Body of pancreas (tissue), 4 donors: ENCODE data around the gene SYCP2. TPM values are rescaled to one million over a fixed set of nuclear protein-coding genes. Genes with fewer than 3 reads are reported as not detected.

Source experiments
- ATAC-seq: fragments of 150-250 bp; one replicate; pipeline ENCODE4 v1.9.1; 2016
- DNase-seq, 4 donors: peaks; one replicate each; pipeline ENCODE4 v3.0.0-alpha.2; 2019
- H3K27ac ChIP-seq, 4 donors: fragments of 200-600 bp; sonication (generic); 1 replicate in 3 of 4; 2 replicates in 1 of 4; pipeline versions ENCODE4 v1.5.1 to v1.6.1; 2016 to 2019; ENCODE audit warnings: mild to moderate bottlenecking in 1 of 4, mixed read lengths in 1 of 4, moderate library complexity in 1 of 4
- H3K27me3 ChIP-seq, 2 donors: fragments of 200-600 bp; sonication (generic); one replicate each; pipeline ENCODE4 v1.6.0; 2016; ENCODE audit warnings: mild to moderate bottlenecking in 1 of 2
- H3K36me3 ChIP-seq, 2 donors: fragments of 200-600 bp; sonication (generic); replicated peaks in 1 of 2; 2 replicates each; pipeline ENCODE4 v1.5.1; 2016; ENCODE audit warnings: low read depth in 2 of 2; ENCODE audit not compliant: insufficient read depth in 1 of 2
- H3K4me1 ChIP-seq: fragments of 200-600 bp; sonication (generic); one replicate; pipeline ENCODE4 v1.6.0; 2016
- H3K4me3 ChIP-seq, 2 donors: fragments of 200-600 bp; sonication (generic); 1 replicate in 1 of 2; 2 replicates in 1 of 2; pipeline ENCODE4 v1.5.1; 2016 to 2019
- H3K9me3 ChIP-seq, 3 donors: fragments of 200-600 bp; sonication (generic); 1 replicate in 2 of 3; 2 replicates in 1 of 3; pipeline ENCODE4 v1.5.1; 2016
- CTCF ChIP-seq, 7 experiments: fragments of 450-650 bp in 4 of 7; fragments of 200-600 bp in 3 of 7; sonication (generic) in 3 of 7; IDR thresholded peaks; one replicate each; pipeline ENCODE4 v1.5.1; 2016 to 2019; ENCODE audit warnings: antibody characterized with exemption in 7 of 7
- POLR2A ChIP-seq, 3 donors: fragments of 450-650 bp; IDR thresholded peaks; one replicate each; pipeline ENCODE4 v1.6.1; 2016; ENCODE audit warnings: antibody characterized with exemption in 3 of 3, mild to moderate bottlenecking in 2 of 3
- WGBS, 2 donors: methylation state at CpG; one replicate each; pipeline ENCODE4 v1.1.5; 2017; 5-methylcytosine and 5-hydroxymethylcytosine counted together
- intact Hi-C: fragments of 100-400 bp; cut with DNase I; formaldehyde crosslinking; loops from one replicate; pipeline ENCODE4 v1.15.1; 2023
- total RNA-seq, 2 donors: library from RNA; depleted of rRNA; stranded (reverse); fragments of >200 nt; gene quantifications; one replicate each; pipeline ENCODE4 v1.1.0, GENCODE V29; 2016

The SYCP2 gene
- total RNA-seq, 2 donors from 2014 or later: 3.6 to 15.3 TPM

GRCh38 chr20:59888050-59888449 is 45.4 kb downstream of the SYCP2 start:
- TF ChIP-seq POLR2A (IDR thresholded peaks at IDR 0.05): no peak
- no peak for TF ChIP-seq CTCF (IDR thresholded peaks at IDR 0.05)
- Histone ChIP-seq H3K36me3 (no peaks in the 10 kb centered on the region), H3K4me3 (no peak overlapping the region), H3K27ac (no peak overlapping the region), H3K27me3 (no peaks in the 10 kb centered on the region), H3K9me3 (no peaks in the 10 kb centered on the region), H3K4me1 (no peaks in the 10 kb centered on the region)
- WGBS, 2 donors: 92 to 96% methylated on average over 1 of the region's 1 CpG
- DNase-seq (no peak), ATAC-seq (no peak)
- intact Hi-C loops: no loop called here

GRCh38 chr20:59884494-59884893 is 48.9 kb downstream of the SYCP2 start:
- no peaks in the 10 kb centered on the region for H3K4me1 ChIP-seq
- no peaks in the 10 kb centered on the region for H3K36me3 ChIP-seq
- ATAC-seq (no peak), DNase-seq (no peak)
- no peaks in the 10 kb centered on the region for H3K27me3 ChIP-seq
- no peaks in the 10 kb centered on the region for H3K9me3 ChIP-seq
- whole genome bisulfite sequencing, 2 donors: 92 to 93% methylated on average over 3 of the region's 3 CpGs
- no peak overlapping the region for H3K27ac ChIP-seq
- no peak overlapping the region for H3K4me3 ChIP-seq
- TF ChIP-seq CTCF (IDR thresholded peaks at IDR 0.05): no peak
- TF ChIP-seq POLR2A (IDR thresholded peaks at IDR 0.05): no peak
- intact Hi-C loops: no loop called here

- Histone ChIP-seq H3K27me3 (no peaks in the 10 kb centered on the region), H3K9me3 (no peaks in the 10 kb centered on the region), H3K4me3 (no peak overlapping the region), H3K4me1 (no peaks in the 10 kb centered on the region), H3K36me3 (no peaks in the 10 kb centered on the region), H3K27ac (no peak overlapping the region)
- TF ChIP-seq POLR2A (IDR thresholded peaks at IDR 0.05) (no peak), CTCF (IDR thresholded peaks at IDR 0.05) (no peak)
- 90 to 94% methylated on average over 1 of the region's 1 CpG for WGBS, 2 donors
- intact Hi-C loops: no loop called here
- DNase-seq (no peak), ATAC-seq (no peak)
Observed at GRCh38 chr20:59880198-59880597, 53.2 kb downstream of the SYCP2 start.

- intact Hi-C loops: no loop called here
- Histone ChIP-seq H3K27me3 (no peaks in the 10 kb centered on the region), H3K9me3 (no peaks in the 10 kb centered on the region), H3K4me3 (no peak overlapping the region), H3K36me3 (no peaks in the 10 kb centered on the region), H3K27ac (no peak overlapping the region), H3K4me1 (no peaks in the 10 kb centered on the region)
- TF ChIP-seq POLR2A (IDR thresholded peaks at IDR 0.05): no peak
- no peak for TF ChIP-seq CTCF (IDR thresholded peaks at IDR 0.05)
- DNase-seq (no peak), ATAC-seq (no peak)
- WGBS, 2 donors: 83 to 96% methylated on average over 1 of the region's 1 CpG
Observed at GRCh38 chr20:59873409-59873808, 60.0 kb downstream of the SYCP2 start.

- H3K4me1 ChIP-seq: no peaks in the 10 kb centered on the region
- no peak for DNase-seq
- intact Hi-C loops: no loop called here
- 88 to 94% methylated on average over 1 of the region's 1 CpG for WGBS, 2 donors
- H3K4me3 ChIP-seq: no peak overlapping the region
- no peaks in the 10 kb centered on the region for H3K27me3 ChIP-seq
- no peaks in the 10 kb centered on the region for H3K9me3 ChIP-seq
- TF ChIP-seq CTCF (IDR thresholded peaks at IDR 0.05) (no peak), POLR2A (IDR thresholded peaks at IDR 0.05) (no peak)
- no peak overlapping the region for H3K27ac ChIP-seq
- ATAC-seq: no peak
- peaks cover 0 to 5% of the 10 kb centered on the region in 2 donors for H3K36me3 ChIP-seq
Observed at GRCh38 chr20:59871096-59871495, 62.3 kb downstream of the SYCP2 start.
